Measurements from ENCODE around the gene HLA-F. TPM values are rescaled to one million over a fixed set of nuclear protein-coding genes. Genes with fewer than 3 reads are reported as not detected.

Gene HLA-F
- total RNA-seq, 4 donors from 2014 or later, result 213 to 359 (median 299) TPM

GRCh38 chr6:29737707-29738630, 14.7 kb downstream of the HLA-F start:
- Histone ChIP-seq H3K36me3 (no peaks in the 10 kb centered on the region), H3K27ac (no peak overlapping the region), H3K4me3 (no peak overlapping the region), H3K4me1 (no peaks in the 10 kb centered on the region), H3K27me3 (no peaks in the 10 kb centered on the region), H3K9me3 (no peaks in the 10 kb centered on the region)
- TF ChIP-seq, protein P1, sequence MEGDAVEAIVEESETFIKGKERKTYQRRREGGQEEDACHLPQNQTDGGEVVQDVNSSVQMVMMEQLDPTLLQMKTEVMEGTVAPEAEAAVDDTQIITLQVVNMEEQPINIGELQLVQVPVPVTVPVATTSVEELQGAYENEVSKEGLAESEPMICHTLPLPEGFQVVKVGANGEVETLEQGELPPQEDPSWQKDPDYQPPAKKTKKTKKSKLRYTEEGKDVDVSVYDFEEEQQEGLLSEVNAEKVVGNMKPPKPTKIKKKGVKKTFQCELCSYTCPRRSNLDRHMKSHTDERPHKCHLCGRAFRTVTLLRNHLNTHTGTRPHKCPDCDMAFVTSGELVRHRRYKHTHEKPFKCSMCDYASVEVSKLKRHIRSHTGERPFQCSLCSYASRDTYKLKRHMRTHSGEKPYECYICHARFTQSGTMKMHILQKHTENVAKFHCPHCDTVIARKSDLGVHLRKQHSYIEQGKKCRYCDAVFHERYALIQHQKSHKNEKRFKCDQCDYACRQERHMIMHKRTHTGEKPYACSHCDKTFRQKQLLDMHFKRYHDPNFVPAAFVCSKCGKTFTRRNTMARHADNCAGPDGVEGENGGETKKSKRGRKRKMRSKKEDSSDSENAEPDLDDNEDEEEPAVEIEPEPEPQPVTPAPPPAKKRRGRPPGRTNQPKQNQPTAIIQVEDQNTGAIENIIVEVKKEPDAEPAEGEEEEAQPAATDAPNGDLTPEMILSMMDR (IDR thresholded peaks at IDR 0.05), result peak; percentile 31 to 84 (median 71)
- TF ChIP-seq POLR2A (IDR thresholded peaks at IDR 0.05), result no peak
- peak in 2 of 3 donors; percentile 71 to 87 for DNase-seq

DNA sequence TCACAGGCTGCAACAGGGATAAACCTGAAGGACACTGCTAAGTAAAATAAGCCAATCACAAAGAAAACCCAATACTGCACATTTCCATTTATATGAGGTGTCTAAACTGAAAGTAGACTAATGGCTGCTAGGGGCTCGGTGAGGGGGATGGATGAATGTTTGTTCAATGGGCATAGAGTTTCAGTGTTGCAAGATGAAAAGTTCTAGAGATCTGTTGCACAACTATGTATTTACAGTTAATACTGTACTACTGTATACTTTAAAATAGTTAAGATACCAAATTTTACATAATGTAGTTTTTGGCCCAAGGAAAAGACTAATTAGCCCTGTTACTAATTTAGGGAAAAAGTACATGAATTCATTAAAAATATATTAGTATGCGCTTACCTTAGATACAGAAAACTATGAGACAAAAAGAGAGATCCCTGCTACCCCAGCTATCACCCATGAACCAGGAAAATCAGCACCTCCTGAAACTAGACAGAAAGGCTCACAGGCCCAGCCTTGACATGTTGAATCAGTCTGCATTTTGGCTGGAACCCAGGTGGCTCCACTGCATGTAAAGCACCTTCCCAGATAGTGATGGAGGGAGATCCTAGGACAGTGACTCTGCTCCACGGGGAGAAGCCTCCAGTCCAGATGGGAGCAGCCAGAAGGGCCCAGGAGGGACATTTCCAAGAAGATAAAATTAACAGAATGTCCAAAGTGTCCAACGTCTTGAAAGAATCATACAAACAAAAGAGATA, 16.1 kb downstream of the HLA-F start:
- DNase-seq, result no peak
- Histone ChIP-seq H3K4me1 (no peaks in the 10 kb centered on the region), H3K27me3 (no peaks in the 10 kb centered on the region), H3K9me3 (no peaks in the 10 kb centered on the region), H3K27ac (no peak overlapping the region), H3K36me3 (no peaks in the 10 kb centered on the region), H3K4me3 (no peak overlapping the region)
- TF ChIP-seq POLR2A (IDR thresholded peaks at IDR 0.05), result no peak
- TF ChIP-seq, protein P1 (IDR thresholded peaks at IDR 0.05), result no peak

GRCh38 chr6:29739882-29740261, 16.6 kb downstream of the HLA-F start:
- Histone ChIP-seq H3K9me3 (no peaks in the 10 kb centered on the region), H3K4me3 (no peak overlapping the region), H3K27me3 (no peaks in the 10 kb centered on the region), H3K36me3 (no peaks in the 10 kb centered on the region), H3K27ac (no peak overlapping the region), H3K4me1 (no peaks in the 10 kb centered on the region)
- DNase-seq, result no peak
- no peak for TF ChIP-seq POLR2A (IDR thresholded peaks at IDR 0.05)
- TF ChIP-seq, protein P1 (IDR thresholded peaks at IDR 0.05), result no peak

- Histone ChIP-seq H3K9me3 (no peaks in the 10 kb centered on the region), H3K36me3 (no peaks in the 10 kb centered on the region), H3K27me3 (no peaks in the 10 kb centered on the region), H3K4me1 (no peaks in the 10 kb centered on the region), H3K4me3 (no peak overlapping the region), H3K27ac (no peak overlapping the region)
- TF ChIP-seq POLR2A (IDR thresholded peaks at IDR 0.05), result no peak
- TF ChIP-seq, protein P1 (IDR thresholded peaks at IDR 0.05), result no peak
- DNase-seq, result no peak
These were observed 18.4 kb downstream of the HLA-F start for GRCh38 chr6:29741592-29741991.

- Histone ChIP-seq H3K9me3 (no peaks in the 10 kb centered on the region), H3K27me3 (no peaks in the 10 kb centered on the region), H3K4me3 (no peak overlapping the region), H3K36me3 (no peaks in the 10 kb centered on the region), H3K27ac (no peak overlapping the region), H3K4me1 (no peaks in the 10 kb centered on the region)
- TF ChIP-seq POLR2A (IDR thresholded peaks at IDR 0.05), result no peak
- DNase-seq, result no peak
These were observed 18.9 kb downstream of the HLA-F start for GRCh38 chr6:29742127-29742526.

- Histone ChIP-seq H3K4me1 (peaks cover 0 to 6% (median 5%) of the 10 kb centered on the region in 4 donors), H3K27ac (no peak overlapping the region), H3K36me3 (no peaks in the 10 kb centered on the region), H3K4me3 (no peak overlapping the region), H3K9me3 (no peaks in the 10 kb centered on the region), H3K27me3 (no peaks in the 10 kb centered on the region)
- no peak for DNase-seq
- TF ChIP-seq, protein P1 (IDR thresholded peaks at IDR 0.05), result no peak
- TF ChIP-seq POLR2A (IDR thresholded peaks at IDR 0.05), result no peak
These were observed 19.8 kb downstream of the HLA-F start for GRCh38 chr6:29743025-29743424.
